K562 (cell line): ENCODE results near the gene MAN1B1. TPM values are rescaled to one million over a fixed set of nuclear protein-coding genes. Genes with fewer than 3 reads are reported as not detected.

ENCODE experiments used
- ATF1 ChIP-seq, 2 experiments: fragments of 450-650 bp in 1 of 2; IDR thresholded peaks; 2 replicates each; pipeline ENCODE4 v1.6.1; 2016; ENCODE audit warnings: missing compliant biosample characterization in 1 of 2, missing genetic modification characterization in 1 of 2
- DPF2 ChIP-seq: fragments of 450-650 bp; IDR thresholded peaks from 2 replicates; pipeline ENCODE4 v1.6.1; 2016
- HMG20A ChIP-seq: fragments of 450-650 bp; formaldehyde crosslinking; conservative IDR thresholded peaks from 2 replicates; pipeline ENCODE4 v1.4.0; 2020; ENCODE audit warnings: mild to moderate bottlenecking, mixed read lengths
- JUNB ChIP-seq: fragments of 450-650 bp; formaldehyde crosslinking; conservative IDR thresholded peaks from 2 replicates; pipeline ENCODE4 v1.4.0; 2020; ENCODE audit warnings: mild to moderate bottlenecking
- NCOA2 ChIP-seq, 2 experiments: fragments of 450-650 bp; IDR thresholded peaks; 2 replicates each; pipeline ENCODE4 v1.6.1; 2018; ENCODE audit warnings: mild to moderate bottlenecking in 2 of 2, moderate library complexity in 1 of 2; ENCODE audit not compliant: partially characterized antibody in 2 of 2
- NCOA6 ChIP-seq: fragments of 450-650 bp; IDR thresholded peaks from 2 replicates; pipeline ENCODE4 v1.6.1; 2017; ENCODE audit warnings: mild to moderate bottlenecking
- PHTF2 ChIP-seq: fragments of 250-450 bp; sonication (Bioruptor Pico); IDR thresholded peaks from 2 replicates; pipeline ENCODE4 v1.5.0; 2021; ENCODE audit warnings: mild to moderate bottlenecking
- PRMT5 ChIP-seq: sonication (generic); formaldehyde crosslinking; IDR thresholded peaks from 2 replicates; pipeline ENCODE4 v1.5.0; 2020; ENCODE audit warnings: missing genetic modification reagents
- RBM15 ChIP-seq: fragments of 200-400 bp; formaldehyde crosslinking; IDR thresholded peaks from 2 replicates; pipeline ENCODE4 v1.6.1; 2018; ENCODE audit warnings: mild to moderate bottlenecking, low read length, moderate library complexity; ENCODE audit not compliant: insufficient read depth
- SAFB2 ChIP-seq: fragments of 200-400 bp; formaldehyde crosslinking; IDR thresholded peaks from 2 replicates; pipeline ENCODE4 v1.6.1; 2018; ENCODE audit warnings: borderline replicate concordance, low read length, low read depth, moderate library complexity; ENCODE audit not compliant: severe bottlenecking
- SMARCA5 ChIP-seq: fragments of 450-650 bp; IDR thresholded peaks from 2 replicates; pipeline ENCODE4 v1.6.1; 2016
- STAT5B ChIP-seq: fragments of 250-450 bp; sonication (Bioruptor Pico); IDR thresholded peaks from 2 replicates; pipeline ENCODE4 v1.8.0; 2021; ENCODE audit warnings: mild to moderate bottlenecking, inconsistent platforms
- TRIM28 ChIP-seq: fragments of 450-650 bp; IDR thresholded peaks from 2 replicates; pipeline ENCODE4 v1.6.1; 2017
- WHSC1 ChIP-seq: IDR thresholded peaks from one replicate; pipeline ENCODE4 v1.6.1; 2012; ENCODE audit warnings: low read length, control low read depth, inconsistent platforms
- ZNF239 ChIP-seq: fragments of 250-450 bp; sonication (Bioruptor Pico); IDR thresholded peaks from 2 replicates; pipeline ENCODE4 v1.4.0; 2020; ENCODE audit warnings: mild to moderate bottlenecking
- ZNF584 ChIP-seq: fragments of 200-800 bp; sonication (Bioruptor generic); IDR thresholded peaks from 2 replicates; pipeline ENCODE4 v1.6.1; 2016; ENCODE audit warnings: low read depth, mild to moderate bottlenecking, missing genetic modification characterization, missing compliant biosample characterization
- ZNF830 ChIP-seq: fragments of 250-450 bp; sonication (Bioruptor Pico); IDR thresholded peaks from 2 replicates; pipeline ENCODE4 v1.5.0; 2021; ENCODE audit warnings: mild to moderate bottlenecking
- polyA plus RNA-seq, 8 experiments: library from polyadenylated mRNA; depleted of rRNA in 4 of 8; stranded (reverse) in 5 of 8; unstranded in 3 of 8; fragments of >200 nt; fragmentation: Nextera tagmentation in 2 of 8; fragmentation: Illumina TruSeq in 1 of 8; extraction: Ambion mirVana in 2 of 8; extraction: Trizol in 1 of 8; gene quantifications; 2 replicates each; pipeline versions ENCODE4 v1.2.1 to v1.2.3, GENCODE V29; 2011 to 2014; ENCODE audit warnings: inconsistent platforms in 1 of 8, missing spikeins in 1 of 8
- total RNA-seq, 7 experiments: library from RNA; depleted of rRNA in 6 of 7; stranded (reverse); fragments of >200 nt in 6 of 7; fragmentation: Illumina TruSeq in 2 of 7; extraction: Trizol in 2 of 7; gene quantifications; 2 replicates each; pipeline versions ENCODE4 v1.2.1 to v1.2.3, GENCODE V29; 2011 to 2021; ENCODE audit warnings: low replicate concordance in 1 of 7
- TF ChIP-seq, protein P1 (sequence below): fragments of 250-450 bp; sonication (Bioruptor Pico); IDR thresholded peaks from 2 replicates; pipeline ENCODE4 v1.8.0; 2022; ENCODE audit warnings: inconsistent platforms
- TF ChIP-seq, protein P2 (sequence below): fragments of 450-650 bp; formaldehyde crosslinking; IDR thresholded peaks from 2 replicates; pipeline ENCODE4 v1.4.0; 2020; ENCODE audit warnings: mild to moderate bottlenecking, moderate library complexity
- TF ChIP-seq, protein P3 (sequence below): fragments of 250-450 bp; sonication (Bioruptor Pico); IDR thresholded peaks from 2 replicates; pipeline ENCODE4 v1.5.0; 2020; ENCODE audit warnings: mild to moderate bottlenecking, borderline replicate concordance
- TF ChIP-seq, protein P4 (sequence below), 2 experiments: fragments of 150-350 bp in 1 of 2; IDR thresholded peaks; 2 replicates each; pipeline ENCODE4 v1.6.1; 2012 to 2016; ENCODE audit warnings: low read depth in 2 of 2, low read length in 2 of 2, mild to moderate bottlenecking in 1 of 2, moderate library complexity in 1 of 2

MAN1B1 gene
- total and polyA plus RNA-seq, 9 of the 15 experiments (the other 6 are each of a cell fraction or from before 2014, with no cell fraction given) = 0.55 to 36.6 (median 27.3) TPM

DNA sequence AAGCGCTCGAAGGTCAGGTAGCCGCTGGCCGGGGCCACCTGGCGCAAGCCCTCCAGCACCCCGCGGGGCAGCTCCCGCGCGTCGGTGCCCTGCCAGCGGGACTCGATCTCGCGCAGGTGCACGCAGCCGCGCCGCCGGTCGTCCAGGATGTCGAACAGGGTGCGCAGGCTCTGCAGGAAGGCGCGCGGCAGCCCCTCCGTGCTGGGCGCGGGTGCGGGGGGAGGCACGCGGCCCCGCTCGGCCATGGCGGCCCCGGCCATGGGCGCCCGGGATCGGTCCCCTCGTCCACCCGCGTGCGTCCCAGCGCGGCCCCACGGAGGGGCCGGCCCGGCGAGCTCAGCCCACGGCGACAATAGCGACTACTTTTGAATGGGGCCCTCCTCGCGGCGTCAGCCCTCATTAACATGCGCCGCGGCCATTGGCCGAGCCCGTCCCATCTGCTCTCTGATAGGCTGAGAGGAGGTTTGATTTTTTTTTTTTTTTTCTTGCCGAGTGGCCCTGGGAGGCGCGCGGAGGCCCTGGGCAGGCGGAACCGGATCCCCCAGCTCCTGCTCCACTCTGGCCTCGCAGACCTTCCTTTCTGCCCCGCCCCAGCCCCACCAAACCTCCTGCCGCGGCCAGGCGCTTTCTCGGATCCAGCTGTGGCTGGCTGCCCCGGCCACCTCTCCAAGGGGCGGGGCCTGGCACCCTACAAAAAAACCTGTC lies 16.4 kb upstream of the MAN1B1 start, which contains the start of gene SAPCD2 (continued):
- TF ChIP-seq, protein P1, sequence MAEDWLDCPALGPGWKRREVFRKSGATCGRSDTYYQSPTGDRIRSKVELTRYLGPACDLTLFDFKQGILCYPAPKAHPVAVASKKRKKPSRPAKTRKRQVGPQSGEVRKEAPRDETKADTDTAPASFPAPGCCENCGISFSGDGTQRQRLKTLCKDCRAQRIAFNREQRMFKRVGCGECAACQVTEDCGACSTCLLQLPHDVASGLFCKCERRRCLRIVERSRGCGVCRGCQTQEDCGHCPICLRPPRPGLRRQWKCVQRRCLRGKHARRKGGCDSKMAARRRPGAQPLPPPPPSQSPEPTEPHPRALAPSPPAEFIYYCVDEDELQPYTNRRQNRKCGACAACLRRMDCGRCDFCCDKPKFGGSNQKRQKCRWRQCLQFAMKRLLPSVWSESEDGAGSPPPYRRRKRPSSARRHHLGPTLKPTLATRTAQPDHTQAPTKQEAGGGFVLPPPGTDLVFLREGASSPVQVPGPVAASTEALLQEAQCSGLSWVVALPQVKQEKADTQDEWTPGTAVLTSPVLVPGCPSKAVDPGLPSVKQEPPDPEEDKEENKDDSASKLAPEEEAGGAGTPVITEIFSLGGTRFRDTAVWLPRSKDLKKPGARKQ = no peak
- TF ChIP-seq ZNF830 (CRISPR knock-in tag) = no peak
- TF ChIP-seq ATF1 (CRISPR knock-in tag; IDR thresholded peaks at IDR 0.05) = no peak
- peak; percentile 70 for TF ChIP-seq ATF1 (tag; IDR thresholded peaks at IDR 0.05)
- no peak for TF ChIP-seq ZNF239 (CRISPR knock-in tag)
- no peak for TF ChIP-seq SMARCA5
- no peak for TF ChIP-seq PRMT5
- no peak for TF ChIP-seq RBM15
- no peak for TF ChIP-seq NCOA2 (IDR thresholded peaks at IDR 0.05; ENCODE audit: partially characterized antibody in 2 of 2)
- TF ChIP-seq, protein P2, sequence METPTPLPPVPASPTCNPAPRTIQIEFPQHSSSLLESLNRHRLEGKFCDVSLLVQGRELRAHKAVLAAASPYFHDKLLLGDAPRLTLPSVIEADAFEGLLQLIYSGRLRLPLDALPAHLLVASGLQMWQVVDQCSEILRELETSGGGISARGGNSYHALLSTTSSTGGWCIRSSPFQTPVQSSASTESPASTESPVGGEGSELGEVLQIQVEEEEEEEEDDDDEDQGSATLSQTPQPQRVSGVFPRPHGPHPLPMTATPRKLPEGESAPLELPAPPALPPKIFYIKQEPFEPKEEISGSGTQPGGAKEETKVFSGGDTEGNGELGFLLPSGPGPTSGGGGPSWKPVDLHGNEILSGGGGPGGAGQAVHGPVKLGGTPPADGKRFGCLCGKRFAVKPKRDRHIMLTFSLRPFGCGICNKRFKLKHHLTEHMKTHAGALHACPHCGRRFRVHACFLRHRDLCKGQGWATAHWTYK (CRISPR knock-in tag) = no peak
- TF ChIP-seq WHSC1 = no peak
- no peak for TF ChIP-seq TRIM28
- TF ChIP-seq HMG20A = no peak
- TF ChIP-seq STAT5B = no peak
- TF ChIP-seq, protein P3, sequence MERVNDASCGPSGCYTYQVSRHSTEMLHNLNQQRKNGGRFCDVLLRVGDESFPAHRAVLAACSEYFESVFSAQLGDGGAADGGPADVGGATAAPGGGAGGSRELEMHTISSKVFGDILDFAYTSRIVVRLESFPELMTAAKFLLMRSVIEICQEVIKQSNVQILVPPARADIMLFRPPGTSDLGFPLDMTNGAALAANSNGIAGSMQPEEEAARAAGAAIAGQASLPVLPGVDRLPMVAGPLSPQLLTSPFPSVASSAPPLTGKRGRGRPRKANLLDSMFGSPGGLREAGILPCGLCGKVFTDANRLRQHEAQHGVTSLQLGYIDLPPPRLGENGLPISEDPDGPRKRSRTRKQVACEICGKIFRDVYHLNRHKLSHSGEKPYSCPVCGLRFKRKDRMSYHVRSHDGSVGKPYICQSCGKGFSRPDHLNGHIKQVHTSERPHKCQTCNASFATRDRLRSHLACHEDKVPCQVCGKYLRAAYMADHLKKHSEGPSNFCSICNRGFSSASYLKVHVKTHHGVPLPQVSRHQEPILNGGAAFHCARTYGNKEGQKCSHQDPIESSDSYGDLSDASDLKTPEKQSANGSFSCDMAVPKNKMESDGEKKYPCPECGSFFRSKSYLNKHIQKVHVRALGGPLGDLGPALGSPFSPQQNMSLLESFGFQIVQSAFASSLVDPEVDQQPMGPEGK = no peak
- TF ChIP-seq PHTF2 (CRISPR knock-in tag) = no peak
- no peak for TF ChIP-seq NCOA6
- TF ChIP-seq SAFB2 = no peak
- no peak for TF ChIP-seq DPF2
- TF ChIP-seq JUNB (CRISPR knock-in tag) = no peak
- no peak for TF ChIP-seq ZNF584
- TF ChIP-seq, protein P4, sequence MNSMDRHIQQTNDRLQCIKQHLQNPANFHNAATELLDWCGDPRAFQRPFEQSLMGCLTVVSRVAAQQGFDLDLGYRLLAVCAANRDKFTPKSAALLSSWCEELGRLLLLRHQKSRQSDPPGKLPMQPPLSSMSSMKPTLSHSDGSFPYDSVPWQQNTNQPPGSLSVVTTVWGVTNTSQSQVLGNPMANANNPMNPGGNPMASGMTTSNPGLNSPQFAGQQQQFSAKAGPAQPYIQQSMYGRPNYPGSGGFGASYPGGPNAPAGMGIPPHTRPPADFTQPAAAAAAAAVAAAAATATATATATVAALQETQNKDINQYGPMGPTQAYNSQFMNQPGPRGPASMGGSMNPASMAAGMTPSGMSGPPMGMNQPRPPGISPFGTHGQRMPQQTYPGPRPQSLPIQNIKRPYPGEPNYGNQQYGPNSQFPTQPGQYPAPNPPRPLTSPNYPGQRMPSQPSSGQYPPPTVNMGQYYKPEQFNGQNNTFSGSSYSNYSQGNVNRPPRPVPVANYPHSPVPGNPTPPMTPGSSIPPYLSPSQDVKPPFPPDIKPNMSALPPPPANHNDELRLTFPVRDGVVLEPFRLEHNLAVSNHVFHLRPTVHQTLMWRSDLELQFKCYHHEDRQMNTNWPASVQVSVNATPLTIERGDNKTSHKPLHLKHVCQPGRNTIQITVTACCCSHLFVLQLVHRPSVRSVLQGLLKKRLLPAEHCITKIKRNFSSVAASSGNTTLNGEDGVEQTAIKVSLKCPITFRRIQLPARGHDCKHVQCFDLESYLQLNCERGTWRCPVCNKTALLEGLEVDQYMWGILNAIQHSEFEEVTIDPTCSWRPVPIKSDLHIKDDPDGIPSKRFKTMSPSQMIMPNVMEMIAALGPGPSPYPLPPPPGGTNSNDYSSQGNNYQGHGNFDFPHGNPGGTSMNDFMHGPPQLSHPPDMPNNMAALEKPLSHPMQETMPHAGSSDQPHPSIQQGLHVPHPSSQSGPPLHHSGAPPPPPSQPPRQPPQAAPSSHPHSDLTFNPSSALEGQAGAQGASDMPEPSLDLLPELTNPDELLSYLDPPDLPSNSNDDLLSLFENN (IDR thresholded peaks at IDR 0.05; ENCODE audit: low read depth in 2 of 2, low read length in 2 of 2) = no peak
